Activated CD4-positive, CD25-positive, alpha-beta regulatory T cell treated with anti-CD3 and anti-CD28 coated beads, Interleukin-2, amount 50 U/mL, for 16 hours (primary cell): ENCODE results near the gene ATP10B.

ENCODE experiments used
- DNase-seq: peaks from one replicate; pipeline ENCODE4 v3.0.0-alpha.2; 2020; ENCODE audit warnings: low read depth, low spot score

ATP10B gene

GRCh38 chr5:160555971-160556631 is 295.9 kb downstream of the ATP10B start:
- no peak for DNase-seq

- DNase-seq, result no peak
Observed at GRCh38 chr5:160555581-160555970, 296.4 kb downstream of the ATP10B start.

- DNase-seq, result no peak
Observed at GRCh38 chr5:160550075-160550474, 301.9 kb downstream of the ATP10B start.

GRCh38 chr5:160548949-160549645 is 302.9 kb downstream of the ATP10B start:
- DNase-seq, result no peak

GRCh38 chr5:160547872-160548271 is 304.1 kb downstream of the ATP10B start:
- no peak for DNase-seq

- DNase-seq, result no peak
Observed at GRCh38 chr5:160547061-160547460, 304.9 kb downstream of the ATP10B start.

GRCh38 chr5:160545832-160546231 is 306.2 kb downstream of the ATP10B start:
- DNase-seq, result no peak

- no peak for DNase-seq
Observed at GRCh38 chr5:160543395-160543794, 308.6 kb downstream of the ATP10B start.

- DNase-seq, result no peak
Observed at GRCh38 chr5:160542840-160543239, 309.2 kb downstream of the ATP10B start.

- no peak for DNase-seq
Observed at GRCh38 chr5:160542281-160542680, 309.7 kb downstream of the ATP10B start.

GRCh38 chr5:160539431-160539830 is 312.6 kb downstream of the ATP10B start:
- DNase-seq, result no peak

- DNase-seq, result no peak
Observed at GRCh38 chr5:160537940-160538339, 314.1 kb downstream of the ATP10B start.

- DNase-seq, result no peak
Observed at GRCh38 chr5:160537116-160537515, 314.9 kb downstream of the ATP10B start.

- no peak for DNase-seq
Observed at GRCh38 chr5:160534914-160535313, 317.1 kb downstream of the ATP10B start.

GRCh38 chr5:160534125-160534524 is 317.9 kb downstream of the ATP10B start:
- no peak for DNase-seq

GRCh38 chr5:160525471-160526261 is 326.3 kb downstream of the ATP10B start:
- DNase-seq, result no peak

- DNase-seq, result no peak
Observed at GRCh38 chr5:160524827-160525226, 327.2 kb downstream of the ATP10B start.

GRCh38 chr5:160523502-160524163 is 328.4 kb downstream of the ATP10B start:
- no peak for DNase-seq

GRCh38 chr5:160521392-160521663 is 330.7 kb downstream of the ATP10B start:
- no peak for DNase-seq

GRCh38 chr5:160520609-160521391 is 331.2 kb downstream of the ATP10B start:
- no peak for DNase-seq

- DNase-seq, result no peak
Observed at GRCh38 chr5:160516696-160517530, 335.1 kb downstream of the ATP10B start.
